ENCODE results near the gene SHOX.

GRCh38 chrX:681989-682388, 51.4 kb downstream of the SHOX start:
- TF ChIP-seq, protein P1, sequence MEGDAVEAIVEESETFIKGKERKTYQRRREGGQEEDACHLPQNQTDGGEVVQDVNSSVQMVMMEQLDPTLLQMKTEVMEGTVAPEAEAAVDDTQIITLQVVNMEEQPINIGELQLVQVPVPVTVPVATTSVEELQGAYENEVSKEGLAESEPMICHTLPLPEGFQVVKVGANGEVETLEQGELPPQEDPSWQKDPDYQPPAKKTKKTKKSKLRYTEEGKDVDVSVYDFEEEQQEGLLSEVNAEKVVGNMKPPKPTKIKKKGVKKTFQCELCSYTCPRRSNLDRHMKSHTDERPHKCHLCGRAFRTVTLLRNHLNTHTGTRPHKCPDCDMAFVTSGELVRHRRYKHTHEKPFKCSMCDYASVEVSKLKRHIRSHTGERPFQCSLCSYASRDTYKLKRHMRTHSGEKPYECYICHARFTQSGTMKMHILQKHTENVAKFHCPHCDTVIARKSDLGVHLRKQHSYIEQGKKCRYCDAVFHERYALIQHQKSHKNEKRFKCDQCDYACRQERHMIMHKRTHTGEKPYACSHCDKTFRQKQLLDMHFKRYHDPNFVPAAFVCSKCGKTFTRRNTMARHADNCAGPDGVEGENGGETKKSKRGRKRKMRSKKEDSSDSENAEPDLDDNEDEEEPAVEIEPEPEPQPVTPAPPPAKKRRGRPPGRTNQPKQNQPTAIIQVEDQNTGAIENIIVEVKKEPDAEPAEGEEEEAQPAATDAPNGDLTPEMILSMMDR (IDR thresholded peaks at IDR 0.05), result no peak
- TF ChIP-seq POLR2A (IDR thresholded peaks at IDR 0.05), result no peak

All from thyroid gland (tissue), 4 donors.